Kidney (tissue), 14 donors: ENCODE measurements around the gene GALNT17. TPM values are rescaled to one million over a fixed set of nuclear protein-coding genes. Genes with fewer than 3 reads are reported as not detected.

Experiments
- DNase-seq, 5 donors: peaks; one replicate each; pipeline ENCODE4 v3.0.0-alpha.2; 2013 to 2020
- FAIRE-seq: peaks from 2 replicates; lab custom pipeline; 2012; peaks lifted over from hg19 to GRCh38; lab: Jason Lieb, UNC
- H3K27ac ChIP-seq, 2 donors: one replicate each; pipeline ENCODE4 v1.7.0; 2013; ENCODE audit warnings: low read depth in 2 of 2, low read length in 2 of 2, inconsistent platforms in 1 of 2
- H3K27me3 ChIP-seq: one replicate; pipeline ENCODE4 v1.7.1; 2013; ENCODE audit warnings: low read length, inconsistent platforms; ENCODE audit not compliant: control insufficient read depth, insufficient read depth
- H3K36me3 ChIP-seq, 3 donors: one replicate each; pipeline versions ENCODE4 v1.7.0 to v1.7.1; 2013; ENCODE audit warnings: low read length in 3 of 3, control low read depth in 1 of 3, inconsistent platforms in 1 of 3; ENCODE audit not compliant: insufficient read depth in 3 of 3, control insufficient read depth in 2 of 3
- H3K4me1 ChIP-seq, 3 donors: one replicate each; pipeline versions ENCODE4 v1.7.0 to v1.7.1; 2013; ENCODE audit warnings: low read length in 3 of 3, inconsistent platforms in 1 of 3, low read depth in 1 of 3; ENCODE audit not compliant: control insufficient read depth in 2 of 3, insufficient read depth in 2 of 3
- H3K4me3 ChIP-seq, 3 donors: one replicate each; pipeline versions ENCODE4 v1.7.0 to v1.8.1; 2013; ENCODE audit warnings: low read length in 3 of 3, control low read depth in 1 of 3, inconsistent platforms in 1 of 3
- H3K9ac ChIP-seq, 3 donors: one replicate each; pipeline versions ENCODE4 v1.7.0 to v1.7.1; 2013; ENCODE audit warnings: low read length in 3 of 3, control low read depth in 1 of 3, inconsistent platforms in 1 of 3
- H3K9me3 ChIP-seq, 3 donors: one replicate each; pipeline versions ENCODE4 v1.7.0 to v1.7.1; 2013; ENCODE audit warnings: low read length in 3 of 3, control low read depth in 1 of 3, inconsistent platforms in 1 of 3; ENCODE audit not compliant: control insufficient read depth in 2 of 3, insufficient read depth in 1 of 3
- intact Hi-C: fragments of 100-400 bp; cut with DNase I; formaldehyde crosslinking; loops from one replicate; pipeline ENCODE4 v1.11.1; 2022
- polyA plus RNA-seq: library from polyadenylated mRNA; stranded (reverse); fragments of 350-450 nt; fragmentation: Illumina TruSeq; extraction: RNeasy Lipid Tissue Mini Kit (QIAGEN cat#74804); gene quantifications from one replicate; pipeline ENCODE4 v1.2.3, GENCODE V29; 2014; ENCODE audit warnings: low read depth, low replicate concordance; ENCODE audit not compliant: insufficient read depth
- total RNA-seq: library from RNA; stranded (reverse); fragmentation: NEBNext Ultra II Directional; extraction: Animal tissue kit (Norgen Biotek cat#: 25700); gene quantifications from one replicate; pipeline ENCODE4 v1.2.1, GENCODE V29; 2021
- TF ChIP-seq, protein P1 (sequence below): IDR thresholded peaks from 3 replicates; pipeline ENCODE4 v1.5.1; 2012; ENCODE audit warnings: mild to moderate bottlenecking, moderate library complexity, borderline replicate concordance; ENCODE audit not compliant: insufficient read depth; ENCODE audit errors: extremely low read depth
- donor health status: control.
- donor health status: control.
- donor health status: control.
- donor health status: control.
- donor health status: control.
- donor health status: DM: yes; HTN: yes; CAD: no.
- donor health status: Normal renal cell carcinoma (clear cell type).

Gene GALNT17
- total and polyA plus RNA-seq, 2 donors from 2014 or later = 2.4 to 5.5 TPM

DNA sequence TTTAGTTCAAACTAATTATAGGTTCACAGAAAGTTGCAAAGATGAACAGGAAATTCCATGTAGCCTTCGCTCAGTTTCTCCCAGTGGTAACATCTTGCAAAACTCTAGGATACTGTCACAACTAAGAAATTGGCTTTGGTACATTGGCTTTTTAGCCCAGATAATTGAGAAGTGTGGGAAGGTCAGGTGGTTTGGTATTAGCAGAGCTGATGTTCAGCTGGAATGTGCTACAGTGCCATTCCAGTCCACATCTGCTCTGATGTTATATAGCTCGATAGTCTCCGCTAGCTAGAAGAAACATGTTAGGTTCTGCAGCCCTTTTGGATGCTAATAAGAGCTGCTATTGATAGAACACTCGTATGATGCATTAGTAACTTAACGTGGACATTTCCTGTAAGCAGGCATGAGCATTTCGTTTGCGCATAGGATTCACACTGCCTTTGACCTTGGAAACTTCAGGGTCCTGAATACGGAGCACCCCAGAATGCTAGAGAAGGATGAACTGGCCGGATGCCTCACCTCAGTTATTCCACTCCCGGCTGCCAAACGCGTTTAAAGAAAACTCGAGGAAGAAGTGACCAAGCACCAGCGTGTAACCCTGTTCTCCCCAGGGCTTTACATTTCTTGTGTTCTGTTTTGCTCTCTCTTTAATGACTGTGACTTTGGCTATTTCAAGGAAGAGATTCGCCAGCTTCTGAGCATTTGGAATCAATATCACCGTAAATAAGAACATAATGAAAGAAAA is 271.4 kb downstream of the GALNT17 start:
- Histone ChIP-seq H3K9ac (no peak overlapping the region), H3K4me3 (no peak overlapping the region), H3K27me3 (no peaks in the 10 kb centered on the region), H3K27ac (no peak overlapping the region), H3K4me1 (no peaks in the 10 kb centered on the region), H3K9me3 (no peaks in the 10 kb centered on the region), H3K36me3 (no peaks in the 10 kb centered on the region)
- TF ChIP-seq, protein P1, sequence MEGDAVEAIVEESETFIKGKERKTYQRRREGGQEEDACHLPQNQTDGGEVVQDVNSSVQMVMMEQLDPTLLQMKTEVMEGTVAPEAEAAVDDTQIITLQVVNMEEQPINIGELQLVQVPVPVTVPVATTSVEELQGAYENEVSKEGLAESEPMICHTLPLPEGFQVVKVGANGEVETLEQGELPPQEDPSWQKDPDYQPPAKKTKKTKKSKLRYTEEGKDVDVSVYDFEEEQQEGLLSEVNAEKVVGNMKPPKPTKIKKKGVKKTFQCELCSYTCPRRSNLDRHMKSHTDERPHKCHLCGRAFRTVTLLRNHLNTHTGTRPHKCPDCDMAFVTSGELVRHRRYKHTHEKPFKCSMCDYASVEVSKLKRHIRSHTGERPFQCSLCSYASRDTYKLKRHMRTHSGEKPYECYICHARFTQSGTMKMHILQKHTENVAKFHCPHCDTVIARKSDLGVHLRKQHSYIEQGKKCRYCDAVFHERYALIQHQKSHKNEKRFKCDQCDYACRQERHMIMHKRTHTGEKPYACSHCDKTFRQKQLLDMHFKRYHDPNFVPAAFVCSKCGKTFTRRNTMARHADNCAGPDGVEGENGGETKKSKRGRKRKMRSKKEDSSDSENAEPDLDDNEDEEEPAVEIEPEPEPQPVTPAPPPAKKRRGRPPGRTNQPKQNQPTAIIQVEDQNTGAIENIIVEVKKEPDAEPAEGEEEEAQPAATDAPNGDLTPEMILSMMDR = no peak
- DNase-seq (no peak), FAIRE-seq (no peak)
- intact Hi-C loops = no loop called here

DNA sequence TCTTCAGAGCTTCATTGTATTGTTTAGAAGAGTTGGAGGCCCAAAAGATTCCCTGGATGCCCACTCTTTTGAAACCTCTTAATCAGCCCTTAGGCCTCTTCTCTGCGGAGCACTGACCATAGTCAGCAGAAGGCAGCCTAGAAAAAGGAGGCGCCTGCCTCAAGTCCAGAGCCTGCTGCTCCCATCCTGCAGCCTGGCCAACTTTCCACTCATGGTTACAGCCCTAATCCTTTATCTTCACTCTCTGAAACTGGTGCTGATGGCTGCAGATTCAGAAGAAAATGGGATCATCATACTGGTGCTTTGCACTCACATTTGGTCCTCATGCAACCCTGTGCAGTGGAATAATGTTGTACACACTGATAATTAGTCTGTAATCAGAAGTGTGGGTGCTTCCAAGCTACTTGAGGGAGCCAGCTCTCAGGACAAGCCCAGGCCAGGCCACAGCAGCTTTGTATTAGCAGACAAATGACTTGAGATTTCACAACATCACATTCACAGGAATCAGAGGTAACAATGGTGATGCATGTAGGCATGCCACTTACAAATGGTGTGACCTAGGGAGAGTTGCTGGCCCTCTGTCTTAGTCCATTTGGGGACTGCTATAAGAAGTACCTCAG is 272.9 kb downstream of the GALNT17 start:
- DNase-seq (no peak), FAIRE-seq (no peak)
- intact Hi-C loops = no loop called here
- Histone ChIP-seq H3K4me3 (no peak overlapping the region), H3K4me1 (no peaks in the 10 kb centered on the region), H3K36me3 (no peaks in the 10 kb centered on the region), H3K9ac (no peak overlapping the region), H3K27me3 (no peaks in the 10 kb centered on the region), H3K9me3 (peaks cover 0 to 7% (median 0%) of the 10 kb centered on the region in 3 donors), H3K27ac (no peak overlapping the region)
- TF ChIP-seq, protein P1 = no peak

DNA sequence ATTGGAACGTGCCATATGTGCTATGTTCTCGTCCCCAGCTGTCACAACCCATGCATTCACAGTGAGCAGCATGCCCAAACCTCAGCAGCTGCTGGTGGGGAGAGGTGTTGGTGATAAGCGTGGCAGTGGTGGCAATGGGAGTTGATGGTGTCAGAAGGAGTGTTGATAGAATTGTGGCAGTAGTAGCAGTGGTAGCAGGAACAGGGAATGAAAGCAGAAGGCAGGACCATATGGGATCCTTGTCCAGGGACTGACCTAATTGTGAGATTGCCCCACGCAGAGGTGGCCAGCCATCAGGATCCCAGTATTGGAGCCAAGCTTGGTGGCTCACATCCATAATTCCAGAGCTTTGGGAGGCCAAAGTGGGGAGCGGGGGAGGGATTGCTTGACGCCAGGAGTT is 276.3 kb downstream of the GALNT17 start:
- H3K4me3 ChIP-seq = no peak overlapping the region
- FAIRE-seq (no peak), DNase-seq (no peak)
- no peaks in the 10 kb centered on the region for H3K36me3 ChIP-seq
- H3K27me3 ChIP-seq = no peaks in the 10 kb centered on the region
- TF ChIP-seq, protein P1 = no peak
- no peak overlapping the region for H3K27ac ChIP-seq
- no peaks in the 10 kb centered on the region for H3K4me1 ChIP-seq
- intact Hi-C loops = no loop called here
- H3K9me3 ChIP-seq = peaks cover 0 to 7% (median 0%) of the 10 kb centered on the region in 3 donors
- no peak overlapping the region for H3K9ac ChIP-seq
